ENCODE data around the gene NINL.
A peak's percentile ranks its signal among the peaks of the same experiment; 100 is the strongest.

Gene NINL

DNA sequence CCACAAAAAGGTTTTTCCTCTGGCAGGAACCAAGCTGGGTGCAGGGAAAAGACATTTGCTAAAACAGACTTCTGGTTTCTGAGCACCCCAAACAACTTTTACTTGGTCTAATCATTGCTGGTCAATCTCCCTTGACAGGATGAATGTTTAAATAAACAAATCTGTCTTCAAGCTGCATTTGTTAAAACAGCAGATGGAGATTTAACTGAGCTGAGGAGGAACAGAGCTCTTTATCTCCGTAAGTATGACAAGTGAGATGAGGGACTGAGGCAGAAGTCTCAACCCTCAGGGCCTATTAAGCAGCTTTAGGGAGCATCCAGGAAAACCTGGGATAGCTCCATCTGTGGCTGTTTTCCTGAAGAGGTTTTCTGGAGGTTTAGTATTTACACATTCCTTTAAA, 40.6 kb downstream of the NINL start:
- no peak for TF ChIP-seq CTCF (IDR thresholded peaks at IDR 0.05)
- Histone ChIP-seq H3K27ac (no peak overlapping the region), H3K4me3 (no peak overlapping the region)
- DNase-seq (ENCODE audit: low spot score): no peak

DNA sequence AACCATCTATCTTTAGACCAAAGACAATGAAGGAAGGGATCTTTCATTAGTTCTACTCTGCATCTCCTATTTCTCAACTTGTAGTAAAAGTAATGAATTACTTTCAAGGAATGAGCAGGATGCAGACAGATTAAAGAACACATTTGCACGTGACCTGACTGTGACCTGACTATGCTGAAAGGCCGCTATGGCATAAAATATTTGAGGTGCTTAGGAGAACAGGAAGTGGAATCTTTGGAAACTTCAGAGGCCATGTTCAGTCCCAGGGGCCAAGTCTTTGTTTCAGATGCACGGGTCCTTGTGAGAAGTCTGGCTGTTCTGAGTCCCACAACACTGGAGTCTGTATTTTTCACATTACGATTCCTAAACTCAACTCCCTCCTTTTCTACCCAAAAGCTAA, 41.0 kb downstream of the NINL start:
- Histone ChIP-seq H3K4me3 (no peak overlapping the region), H3K27ac (no peak overlapping the region)
- no peak for TF ChIP-seq CTCF (IDR thresholded peaks at IDR 0.05)
- DNase-seq (ENCODE audit: low spot score): no peak

- H3K27ac ChIP-seq: no peak overlapping the region
- H3K4me3 ChIP-seq: no peak overlapping the region
- no peak for DNase-seq (ENCODE audit: low spot score)
- TF ChIP-seq CTCF (IDR thresholded peaks at IDR 0.05): no peak
These were observed 42.3 kb downstream of the NINL start for GRCh38 chr20:25543068-25543467.

DNA sequence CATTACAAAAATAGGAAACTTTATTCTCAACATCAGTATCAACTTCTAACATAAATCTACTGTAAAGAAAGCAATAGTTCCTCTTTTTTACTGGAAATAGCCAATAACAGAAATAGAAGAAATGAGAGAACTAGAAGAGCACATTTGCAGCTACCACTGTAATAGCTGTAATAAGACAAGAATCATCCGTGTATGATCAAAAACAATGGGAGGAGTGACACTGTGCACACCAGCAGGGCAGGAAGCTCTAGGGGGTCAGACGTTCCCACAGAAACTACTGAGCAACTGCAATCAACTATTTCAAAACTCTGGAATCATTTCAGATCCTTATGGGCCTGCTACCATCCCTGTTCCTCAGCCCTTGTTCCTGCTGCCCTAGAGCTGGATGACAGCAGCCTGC, 43.7 kb downstream of the NINL start:
- H3K4me3 ChIP-seq: no peak overlapping the region
- no peak overlapping the region for H3K27ac ChIP-seq
- DNase-seq (ENCODE audit: low spot score): no peak
- no peak for TF ChIP-seq CTCF (IDR thresholded peaks at IDR 0.05)

DNA sequence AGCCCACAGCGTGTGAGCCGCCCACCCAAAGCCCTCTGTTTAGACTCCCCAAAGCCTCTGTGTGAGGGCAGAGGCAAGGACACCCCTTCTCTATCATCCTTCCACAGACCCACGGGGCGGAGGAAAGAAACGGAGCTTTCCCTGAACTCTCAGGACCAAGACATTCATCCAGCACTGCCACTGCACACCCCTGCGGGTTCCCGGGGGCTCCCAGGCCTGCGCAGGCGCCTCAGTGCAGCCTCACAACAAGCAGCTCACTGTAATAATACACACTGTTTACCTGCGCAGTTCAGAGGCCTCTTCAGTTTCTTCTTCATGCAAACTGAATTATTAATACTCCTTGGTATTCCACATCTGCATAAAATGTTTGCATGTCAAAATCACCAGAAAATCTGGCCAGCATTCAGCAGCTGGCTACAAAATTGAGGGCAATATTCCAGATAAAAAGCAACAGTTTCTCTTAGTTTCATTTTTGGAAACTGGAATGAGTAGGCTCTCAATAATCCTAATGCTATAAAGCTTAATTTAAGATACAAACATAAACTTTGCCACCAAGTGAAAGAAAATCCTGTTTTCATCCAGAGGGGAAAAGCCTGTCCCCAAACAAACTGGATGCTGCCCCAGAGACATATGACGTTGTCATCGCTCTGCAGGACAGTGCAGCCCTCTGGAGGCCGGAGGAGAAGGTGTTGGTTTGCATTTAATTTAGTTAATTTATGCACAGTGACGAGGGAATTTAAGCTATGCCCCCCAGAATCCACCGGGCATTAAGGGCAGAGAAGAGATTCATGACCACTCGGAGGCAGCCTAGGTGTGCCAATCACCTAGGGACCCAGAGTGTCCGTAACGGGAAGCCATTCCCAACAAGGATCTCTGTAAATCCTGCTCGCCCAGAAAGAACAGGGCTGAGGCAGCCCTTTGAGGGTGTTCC, 45.3 kb downstream of the NINL start:
- Histone ChIP-seq H3K4me3 (peak overlapping the region; percentile 62), H3K27ac (peak overlapping the region in 1 of 2 donors; percentile 12)
- peak; percentile 24 for TF ChIP-seq CTCF (IDR thresholded peaks at IDR 0.05)
- DNase-seq (ENCODE audit: low spot score): no peak

GRCh38 chr20:25538838-25539665, 46.3 kb downstream of the NINL start:
- DNase-seq (ENCODE audit: low spot score): no peak
- Histone ChIP-seq H3K4me3 (peak overlapping the region; percentile 62), H3K27ac (peak overlapping the region in 1 of 2 donors; percentile 12)
- TF ChIP-seq CTCF (IDR thresholded peaks at IDR 0.05): no peak

All from coronary artery (tissue), 2 donors.